ENCODE data around the gene HPS4. TPM values are rescaled to one million over a fixed set of nuclear protein-coding genes. Genes with fewer than 3 reads are reported as not detected.
A peak's percentile ranks its signal among the peaks of the same experiment; 100 is the strongest.

Gene HPS4
- total RNA-seq, 2 experiments from 2014 or later = 77.4 to 89.6 TPM

DNA sequence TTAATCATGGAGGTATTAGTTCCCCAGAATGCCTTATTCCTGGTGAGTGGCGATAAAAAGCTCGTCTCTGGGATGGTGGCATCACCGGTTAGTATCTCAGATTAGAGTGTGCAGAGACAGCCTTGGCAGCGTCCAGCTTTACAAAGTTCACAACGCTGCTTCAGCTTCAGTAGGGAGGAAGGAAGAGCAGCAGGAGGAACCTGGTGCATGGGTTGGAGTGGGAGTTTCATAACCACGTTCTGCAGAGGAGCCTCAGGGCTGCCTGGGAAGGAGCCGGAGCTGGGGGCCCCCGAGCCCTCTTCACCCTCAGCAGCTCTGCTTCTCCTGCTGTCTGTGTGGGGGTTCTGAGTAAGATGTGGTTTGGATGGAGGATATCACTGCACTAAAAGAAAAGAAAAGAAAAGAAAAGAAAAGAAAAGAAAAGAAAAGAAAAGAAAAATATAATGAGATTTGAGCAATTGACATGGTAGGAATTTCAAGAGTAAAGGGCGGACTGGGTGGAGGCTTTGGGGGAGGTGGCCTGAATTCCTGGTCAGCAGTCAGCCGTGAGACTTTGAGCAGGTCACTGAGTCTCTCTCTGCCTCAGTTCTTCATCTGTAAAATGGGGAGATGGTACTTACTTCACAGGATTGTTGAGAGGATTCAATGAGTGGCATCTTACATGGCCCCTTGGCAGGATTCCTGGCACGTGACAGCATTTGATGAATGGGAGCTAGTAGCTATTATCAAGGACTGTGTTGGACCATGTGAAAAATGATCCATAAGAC, 48.1 kb downstream of the HPS4 start:
- CTCF ChIA-PET (ENCODE audit: unreplicated experiment) = no interaction called here
- POLR2A ChIA-PET = interaction anchor here (0.6 kb wide), 1 partner anchor 43 kb away, joined by 3 read pairs; no protein-coding TSS in a partner anchor
- no TSS peak for BruUV-seq (replicated peaks)

GRCh38 chr22:26433805-26434204, 49.8 kb downstream of the HPS4 start:
- no peaks in the 10 kb centered on the region for H3K9me3 ChIP-seq (ENCODE audit: low read length)
- H3K79me2 ChIP-seq (ENCODE audit: insufficient read depth, low read depth, low read length) = no peaks in the 10 kb centered on the region
- POLR2A ChIA-PET = no interaction called here
- intact Hi-C loops (cut with micrococcal nuclease; ENCODE audit: unreplicated experiment) = no loop called here
- H4K20me1 ChIP-seq (ENCODE audit: insufficient read depth, low read length) = peaks cover 7% of the 10 kb centered on the region; the same call in 1 of the 2 replicates
- DNase-seq (ENCODE audit: low spot score) = no peak
- H2AFZ ChIP-seq (ENCODE audit: low read length) = no peak overlapping the region
- no peak for TF ChIP-seq CTCF (conservative IDR thresholded peaks at IDR 0.05; ENCODE audit: low read length)
- TF ChIP-seq EZH2phosphoT487 (IDR thresholded peaks at IDR 0.05; ENCODE audit: borderline replicate concordance, low read depth, low read length) = no peak
- H3K4me1 ChIP-seq (ENCODE audit: insufficient read depth, low read length, poor library complexity, severe bottlenecking) = peaks cover 33% of the 10 kb centered on the region
- no peak overlapping the region for H3K4me2 ChIP-seq (ENCODE audit: low read length)
- H3K36me3 ChIP-seq (ENCODE audit: insufficient read depth, low read length) = no peaks in the 10 kb centered on the region
- H3K27ac ChIP-seq (ENCODE audit: low read depth, low read length, poor library complexity, severe bottlenecking) = no peak overlapping the region
- H3K4me3 ChIP-seq (ENCODE audit: low read depth, low read length, poor library complexity, severe bottlenecking) = no peak overlapping the region
- CTCF ChIA-PET (ENCODE audit: unreplicated experiment) = no interaction called here
- no peaks in the 10 kb centered on the region for H3K9me2 ChIP-seq (ENCODE audit: insufficient read depth, low read length)
- no TSS peak for BruUV-seq (replicated peaks)

More for the DNA sequence above, 48.1 kb downstream of the HPS4 start:
- no peaks in the 10 kb centered on the region for H4K20me1 ChIP-seq (ENCODE audit: insufficient read depth, low read length)
- H3K9me2 ChIP-seq (ENCODE audit: insufficient read depth, low read length) = no peaks in the 10 kb centered on the region
- H3K79me2 ChIP-seq (ENCODE audit: insufficient read depth, low read depth, low read length) = no peaks in the 10 kb centered on the region
- H3K4me1 ChIP-seq (ENCODE audit: insufficient read depth, low read length, poor library complexity, severe bottlenecking) = peaks cover 23% of the 10 kb centered on the region
- H3K36me3 ChIP-seq (ENCODE audit: insufficient read depth, low read length) = no peaks in the 10 kb centered on the region
- TF ChIP-seq EZH2phosphoT487 (IDR thresholded peaks at IDR 0.05; ENCODE audit: borderline replicate concordance, low read depth, low read length) (no peak), CTCF (conservative IDR thresholded peaks at IDR 0.05; ENCODE audit: low read length) (no peak)
- no peak overlapping the region for H2AFZ ChIP-seq (ENCODE audit: low read length)
- no peak overlapping the region for H3K27ac ChIP-seq (ENCODE audit: low read depth, low read length, poor library complexity, severe bottlenecking)
- intact Hi-C loops (cut with micrococcal nuclease; ENCODE audit: unreplicated experiment) = no loop called here
- H3K4me3 ChIP-seq (ENCODE audit: low read depth, low read length, poor library complexity, severe bottlenecking) = no peak overlapping the region
- DNase-seq (ENCODE audit: low spot score) = no peak
- H3K9me3 ChIP-seq (ENCODE audit: low read length) = no peaks in the 10 kb centered on the region
- H3K4me2 ChIP-seq (ENCODE audit: low read length) = no peak overlapping the region

DNA sequence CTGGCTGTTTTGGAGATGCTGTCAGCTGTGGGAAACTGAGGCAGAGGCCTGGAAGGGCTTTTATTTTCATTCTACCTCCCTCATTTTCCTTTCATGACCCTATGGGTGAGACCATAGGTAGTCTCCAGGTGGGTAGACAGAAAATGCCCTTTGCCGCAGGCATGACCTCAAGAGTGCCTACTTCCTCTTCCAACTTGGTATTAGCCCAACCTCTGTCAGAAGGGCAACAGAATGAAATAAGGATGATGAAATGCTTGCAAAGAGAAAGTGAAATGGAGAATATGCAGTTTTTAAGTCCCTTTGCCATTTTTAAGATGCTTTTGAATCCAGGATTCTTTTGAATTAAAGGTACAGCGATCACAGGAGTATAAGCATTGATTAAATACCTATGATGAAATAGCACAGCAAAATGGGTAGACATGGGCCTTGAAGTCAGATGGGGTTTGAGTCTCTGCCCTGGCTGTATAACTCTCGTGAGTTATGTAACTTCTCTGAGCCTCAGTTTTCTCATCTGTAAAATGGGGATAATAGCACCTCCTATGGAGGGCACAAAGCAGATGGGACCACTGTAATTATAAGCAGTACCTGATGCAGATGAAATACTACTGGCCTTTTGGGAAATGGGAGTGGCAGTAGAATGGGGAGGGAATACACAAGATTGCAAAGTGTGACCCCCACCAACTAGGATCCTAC, 50.8 kb downstream of the HPS4 start:
- Histone ChIP-seq H3K9me2 (ENCODE audit: insufficient read depth, low read length) (no peaks in the 10 kb centered on the region), H2AFZ (ENCODE audit: low read length) (no peak overlapping the region), H4K20me1 (ENCODE audit: insufficient read depth, low read length) (peaks cover 7% of the 10 kb centered on the region; the same call in 1 of the 2 replicates), H3K79me2 (ENCODE audit: insufficient read depth, low read depth, low read length) (no peaks in the 10 kb centered on the region), H3K4me2 (ENCODE audit: low read length) (peak overlapping the region; percentile 45), H3K27ac (ENCODE audit: low read depth, low read length, poor library complexity, severe bottlenecking) (peak overlapping the region; percentile 2), H3K36me3 (ENCODE audit: insufficient read depth, low read length) (no peaks in the 10 kb centered on the region), H3K4me3 (ENCODE audit: low read depth, low read length, poor library complexity, severe bottlenecking) (no peak overlapping the region), H3K9me3 (ENCODE audit: low read length) (no peaks in the 10 kb centered on the region), H3K4me1 (ENCODE audit: insufficient read depth, low read length, poor library complexity, severe bottlenecking) (peaks cover 41% of the 10 kb centered on the region)
- ChIA-PET POLR2A (no interaction called here), CTCF (ENCODE audit: unreplicated experiment) (no interaction called here)
- peak; percentile 73 for DNase-seq (ENCODE audit: low spot score)
- no peak for TF ChIP-seq EZH2phosphoT487 (IDR thresholded peaks at IDR 0.05; ENCODE audit: borderline replicate concordance, low read depth, low read length)
- no peak for TF ChIP-seq CTCF (conservative IDR thresholded peaks at IDR 0.05; ENCODE audit: low read length)
- no TSS peak for BruUV-seq (replicated peaks)
- intact Hi-C loops (cut with micrococcal nuclease; ENCODE audit: unreplicated experiment) = no loop called here
